ENCODE data around the gene PPP1R12A.

The PPP1R12A gene

DNA sequence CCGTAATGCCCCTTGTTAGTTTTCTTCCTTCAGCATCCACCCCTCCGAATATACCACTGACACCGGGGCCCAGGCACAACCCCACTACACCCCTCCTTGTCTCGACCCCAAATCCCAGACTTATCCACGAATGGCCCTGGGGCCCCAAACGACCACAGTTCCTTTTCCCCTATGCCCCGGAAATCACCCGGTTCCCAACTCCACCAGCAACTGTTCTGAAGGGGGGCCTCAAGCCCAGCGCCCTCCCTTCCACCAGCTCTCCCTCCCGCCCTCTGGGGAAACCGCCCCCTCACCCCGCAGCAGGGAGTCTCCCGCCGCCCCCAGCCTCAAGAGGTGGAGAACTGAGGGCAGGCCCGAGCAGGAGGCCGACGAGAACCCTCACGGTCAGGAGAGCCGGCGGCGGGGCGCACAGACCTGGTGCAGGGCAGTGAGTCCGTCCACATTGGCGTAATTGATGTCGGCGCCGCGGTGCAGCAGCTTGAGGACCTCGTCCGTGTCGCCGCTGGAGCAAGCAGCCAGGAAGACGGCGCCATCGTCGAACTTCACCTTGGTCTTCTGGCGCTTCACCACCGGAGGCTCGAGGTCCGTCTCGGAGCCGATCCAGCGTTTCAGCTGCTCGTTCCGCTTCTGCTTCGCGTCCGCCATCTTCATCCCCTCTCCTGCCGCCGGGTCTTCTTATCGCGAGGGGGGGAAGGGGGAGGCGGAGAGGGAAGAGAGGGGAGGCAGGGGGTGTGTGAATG is 446 bp downstream of the PPP1R12A start:
- DNase-seq = no peak

DNA sequence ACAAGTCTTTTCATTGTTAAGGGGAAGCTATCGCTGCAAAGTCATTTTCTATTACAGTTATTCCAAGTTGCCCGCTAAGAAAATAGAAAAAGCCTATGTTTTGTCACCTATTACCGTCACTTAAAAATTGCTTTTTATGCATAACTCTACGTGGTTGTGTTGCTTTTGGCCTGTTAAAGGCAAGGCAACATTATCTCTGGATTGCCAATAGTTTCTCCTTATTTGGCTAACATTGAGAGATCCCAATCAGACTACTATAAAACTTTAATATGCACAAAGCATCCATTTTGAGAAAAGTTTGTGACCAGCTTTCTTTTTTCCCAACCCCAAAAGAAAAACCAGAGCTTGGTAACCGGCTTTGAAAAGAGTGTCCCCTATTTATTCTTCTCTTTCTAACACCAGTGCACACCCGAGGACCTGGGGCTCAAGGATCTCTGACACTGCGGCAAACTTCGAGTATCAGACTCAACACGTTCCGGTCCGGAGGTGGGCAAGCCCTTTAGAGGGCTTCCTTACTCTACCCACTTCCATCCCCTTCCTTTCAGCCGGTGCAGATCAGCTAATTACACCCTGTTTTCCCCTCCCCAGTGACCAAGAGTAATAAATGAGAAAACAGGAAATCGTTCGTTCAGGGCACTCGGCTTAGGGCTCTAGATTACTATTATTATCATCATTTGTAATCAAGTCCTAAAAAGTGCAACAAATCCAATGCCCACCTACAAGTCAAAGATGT is 1.2 kb downstream of the PPP1R12A start:
- no peak for DNase-seq

DNA sequence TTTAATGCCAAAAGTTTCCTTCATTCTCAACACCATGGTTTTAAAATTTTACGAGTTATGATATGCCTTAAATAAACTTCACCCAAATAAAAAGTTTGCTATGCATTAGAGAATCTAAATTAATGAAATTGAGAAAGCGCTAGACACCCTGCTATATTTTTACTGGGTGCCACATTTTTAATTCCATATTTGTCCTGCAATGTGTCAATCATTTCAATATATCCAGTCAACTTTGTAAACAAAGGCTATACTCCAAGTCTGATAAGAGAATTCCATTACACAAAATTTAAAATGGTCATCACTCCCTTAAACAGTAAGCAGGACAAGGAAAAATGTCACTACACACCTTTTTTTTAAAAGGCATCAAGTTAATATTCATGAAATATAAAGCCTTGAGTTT is 1.9 kb downstream of the PPP1R12A start:
- no peak for DNase-seq

DNA sequence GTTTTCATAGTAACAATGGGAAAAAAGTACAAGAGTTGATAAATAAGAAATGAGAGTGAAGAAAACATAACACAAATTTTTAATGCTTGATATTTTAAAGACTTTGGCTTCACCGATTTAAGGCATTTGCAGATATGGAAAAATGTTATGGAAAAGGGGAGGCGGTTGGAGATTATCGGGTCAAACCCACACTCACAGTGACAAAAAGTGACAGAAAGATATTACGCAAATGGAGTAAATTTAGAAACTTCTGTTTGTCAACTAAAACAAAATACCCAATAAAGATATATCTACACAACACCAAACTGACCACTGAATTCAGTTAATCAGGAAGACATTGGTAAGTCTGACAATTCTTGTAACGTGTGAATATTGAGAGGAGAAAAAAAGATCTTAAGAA is 2.5 kb downstream of the PPP1R12A start:
- no peak for DNase-seq

DNA sequence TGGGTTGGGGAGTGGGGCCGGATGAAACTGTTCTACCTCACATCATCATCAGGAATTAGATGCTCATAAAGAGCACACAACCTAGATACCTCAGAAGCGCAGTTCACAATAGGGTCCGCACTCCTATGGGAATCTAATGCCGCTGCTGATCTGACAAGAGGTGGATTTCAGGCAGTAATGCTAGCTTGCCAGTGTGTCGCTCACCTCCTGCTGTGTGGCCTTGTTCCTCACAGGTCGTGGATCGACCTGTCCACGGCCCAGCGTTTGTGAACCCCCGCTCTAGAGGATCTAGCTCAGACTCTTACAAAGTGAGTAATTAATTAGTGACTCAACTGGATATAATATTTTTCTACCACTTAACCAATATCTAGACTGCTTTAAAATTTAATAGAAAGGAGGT is 5.8 kb downstream of the PPP1R12A start:
- DNase-seq = no peak

DNA sequence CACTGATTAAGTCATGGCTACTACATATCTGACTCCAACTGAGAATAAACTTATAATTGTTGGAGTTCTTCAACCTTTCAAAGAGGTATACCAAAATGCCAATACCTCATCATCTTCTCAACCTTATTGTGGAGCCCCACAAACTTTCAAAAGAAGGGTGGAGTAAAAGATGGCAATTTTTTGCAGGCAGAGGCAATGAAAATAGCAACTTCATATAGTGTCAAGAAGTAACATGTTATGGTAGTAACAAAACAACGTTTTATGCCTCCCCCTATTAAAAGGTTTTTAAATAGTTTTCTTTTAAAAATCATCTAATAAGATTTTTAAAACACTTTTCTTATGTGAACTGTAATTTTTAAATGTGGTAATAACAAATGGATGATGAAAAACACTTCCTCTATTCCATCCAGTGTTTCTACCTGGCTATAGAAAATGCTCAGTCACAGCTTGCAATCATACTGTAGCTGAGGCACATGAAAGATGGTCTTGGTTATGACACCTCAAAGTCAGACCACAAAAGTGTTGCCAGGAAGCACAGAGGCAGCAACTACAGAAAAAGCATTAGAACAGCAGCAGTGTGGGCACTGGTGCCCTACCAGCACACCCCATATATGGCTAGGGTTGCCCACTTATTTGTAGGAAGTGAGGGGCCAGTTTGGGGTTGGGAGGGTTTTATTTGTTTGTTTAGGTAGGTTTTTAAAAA is 7.0 kb downstream of the PPP1R12A start:
- peak; percentile 49 for DNase-seq

DNA sequence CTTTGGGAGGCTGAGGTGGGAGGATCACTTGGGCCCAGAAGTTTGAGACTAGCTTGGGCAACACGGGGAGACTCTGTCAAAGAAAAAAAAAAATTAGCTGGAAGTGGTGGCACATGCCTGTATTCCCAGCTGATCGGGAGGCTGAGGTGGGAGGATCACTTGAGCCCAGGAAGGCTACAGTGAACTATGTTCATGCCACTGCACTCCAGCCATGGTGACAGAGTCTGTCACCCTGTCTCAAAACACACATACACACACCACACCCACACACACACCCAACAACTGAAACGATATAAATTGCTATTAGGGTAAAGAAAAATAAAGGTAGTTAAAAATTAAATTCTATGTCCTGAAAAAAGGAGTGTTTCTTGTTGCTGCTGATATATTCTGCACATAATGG is 7.9 kb downstream of the PPP1R12A start:
- no peak for DNase-seq

DNA sequence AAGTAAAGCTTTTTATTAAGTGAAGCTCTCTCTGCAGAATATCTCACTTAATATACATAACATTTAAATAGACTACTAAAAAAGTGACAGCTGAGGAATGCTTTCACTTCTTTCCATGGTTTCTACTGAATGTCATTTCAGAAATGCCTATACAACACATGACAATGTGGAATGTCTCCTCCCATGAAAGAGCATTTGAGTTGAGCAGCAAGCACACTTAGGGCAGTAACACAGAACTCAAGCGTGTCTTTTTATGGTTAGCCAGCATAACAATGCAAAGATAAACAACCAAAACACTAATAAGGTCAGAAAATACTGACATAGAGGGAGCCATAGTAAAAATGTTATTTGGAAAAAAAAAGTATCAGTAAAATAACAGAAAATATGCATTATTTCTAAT is 9.4 kb downstream of the PPP1R12A start:
- DNase-seq = no peak

DNA sequence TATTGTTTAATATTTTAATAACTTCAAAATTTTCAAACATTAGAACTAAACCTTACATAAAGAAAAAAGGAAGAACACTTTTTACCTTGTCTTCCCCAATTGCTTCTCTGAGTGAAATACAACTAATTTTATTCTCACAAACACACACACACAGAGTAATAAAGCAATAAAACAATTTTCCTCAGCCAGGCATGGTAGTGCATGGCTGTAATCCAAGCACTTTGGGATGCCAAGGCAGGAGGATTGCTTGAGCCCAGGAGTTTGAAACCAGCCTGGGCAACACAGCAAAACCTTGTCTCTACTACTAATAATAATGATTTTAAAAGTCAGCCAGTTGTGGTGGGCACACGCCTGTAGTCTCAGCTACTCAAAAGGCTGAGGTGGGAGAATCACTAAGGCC is 13.1 kb downstream of the PPP1R12A start:
- no peak for DNase-seq

DNA sequence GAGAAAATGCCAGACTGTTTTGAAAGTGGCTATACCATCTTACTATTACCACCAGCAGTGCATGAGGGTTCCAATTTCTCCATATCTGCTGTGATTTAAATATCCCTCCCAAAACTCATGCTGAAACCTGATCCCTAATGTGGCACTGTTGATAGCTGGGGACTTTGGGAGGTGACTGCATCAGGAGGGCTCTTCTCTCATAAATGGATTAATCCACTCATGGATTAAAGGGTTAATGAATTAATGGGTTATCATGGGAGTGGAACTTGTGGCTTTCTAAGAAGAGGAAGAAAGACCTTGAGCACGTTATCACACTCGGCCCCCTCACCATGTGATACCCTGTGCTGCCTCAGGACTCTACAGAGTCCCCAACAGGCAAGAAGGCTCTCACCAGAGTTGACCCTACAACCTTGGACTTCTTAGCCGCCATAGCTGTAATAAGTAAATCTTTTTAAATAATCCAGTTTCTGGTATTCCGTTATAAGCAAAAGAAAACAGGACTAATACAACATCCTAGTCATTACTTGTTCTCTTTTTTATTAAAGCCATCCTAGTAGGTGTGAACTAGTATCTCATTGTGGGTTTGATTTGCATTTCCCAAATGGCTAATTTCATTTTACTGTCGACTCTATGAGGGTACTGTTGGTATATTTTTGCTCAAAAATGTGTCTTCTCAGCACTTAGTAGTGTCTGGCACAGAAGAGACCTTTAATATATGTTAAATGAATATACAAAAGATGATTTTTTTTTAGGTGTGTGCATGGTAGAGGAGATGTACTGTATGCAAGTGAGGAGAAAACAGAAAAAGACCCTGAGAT is 14.3 kb downstream of the PPP1R12A start:
- DNase-seq = no peak

DNA sequence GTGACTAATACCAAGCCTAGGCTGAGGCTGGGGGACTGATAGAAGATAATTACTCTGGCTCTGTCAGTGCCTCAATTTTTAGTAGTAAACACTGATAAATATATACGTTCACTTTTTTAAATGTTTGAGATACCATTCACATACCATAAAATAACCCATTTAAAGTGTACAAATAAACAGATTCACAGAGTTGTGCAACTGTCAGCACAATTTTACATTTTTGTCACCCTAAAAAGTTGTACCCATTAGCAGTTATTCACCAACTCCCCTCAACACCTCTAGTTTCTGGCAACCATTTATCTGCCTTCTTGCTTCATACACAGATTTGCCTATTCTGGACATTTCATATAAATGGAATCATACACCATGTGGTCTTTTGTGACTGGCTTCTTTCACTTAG is 15.1 kb downstream of the PPP1R12A start:
- no peak for DNase-seq

DNA sequence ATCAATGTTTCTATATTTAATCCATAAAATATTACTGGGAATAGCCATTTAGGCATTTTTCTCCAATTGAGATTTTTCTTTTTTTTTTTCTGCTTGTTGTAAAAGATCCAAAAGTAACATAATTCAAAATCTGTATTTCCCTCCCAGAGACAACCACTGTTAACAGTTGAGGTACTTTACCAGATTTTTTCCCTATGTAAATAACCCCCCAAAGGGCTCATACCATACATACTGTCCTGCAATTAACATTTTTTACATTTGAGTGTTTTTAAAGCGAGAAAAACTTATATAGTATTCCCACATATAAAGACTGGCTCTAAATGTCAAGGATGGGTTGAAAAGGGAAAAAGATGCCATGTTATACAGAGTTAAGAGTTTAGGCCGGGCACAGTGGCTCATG is 18.1 kb downstream of the PPP1R12A start:
- no peak for DNase-seq

DNA sequence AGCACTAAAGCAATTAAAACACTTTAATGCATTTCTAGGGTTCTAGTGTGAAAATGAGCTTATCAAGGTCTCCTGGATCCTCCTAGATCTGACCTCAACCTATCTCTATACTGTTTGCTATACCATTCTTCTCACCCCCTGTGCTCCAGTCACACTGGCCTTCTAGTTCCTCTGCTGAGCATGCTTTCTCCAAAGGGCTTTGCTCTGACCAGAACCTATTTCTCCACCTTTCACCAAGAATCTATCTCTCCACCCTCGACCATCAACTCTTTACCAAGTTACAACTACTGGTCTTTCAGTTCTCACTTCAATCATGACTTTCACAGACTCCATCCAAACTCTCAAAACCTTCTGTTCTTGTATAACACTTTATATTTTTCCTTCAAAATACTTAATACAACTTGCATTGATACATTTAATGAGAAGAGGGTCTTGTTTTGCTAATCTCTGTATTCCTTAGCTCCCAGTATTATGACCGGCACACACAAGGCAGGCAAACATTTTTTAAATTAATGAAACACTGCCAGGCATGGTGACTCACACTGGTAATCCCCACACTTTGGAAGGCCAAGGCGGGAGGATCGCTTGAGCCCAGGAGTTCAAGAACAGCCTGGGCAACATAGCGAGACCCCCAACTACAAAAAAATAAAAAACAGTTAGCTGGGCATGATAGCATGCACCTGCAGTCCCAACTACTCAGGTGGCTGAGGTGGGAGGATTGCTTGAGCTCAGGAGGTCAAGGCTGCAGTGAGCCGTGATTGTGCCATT is 22.8 kb downstream of the PPP1R12A start:
- no peak for DNase-seq

DNA sequence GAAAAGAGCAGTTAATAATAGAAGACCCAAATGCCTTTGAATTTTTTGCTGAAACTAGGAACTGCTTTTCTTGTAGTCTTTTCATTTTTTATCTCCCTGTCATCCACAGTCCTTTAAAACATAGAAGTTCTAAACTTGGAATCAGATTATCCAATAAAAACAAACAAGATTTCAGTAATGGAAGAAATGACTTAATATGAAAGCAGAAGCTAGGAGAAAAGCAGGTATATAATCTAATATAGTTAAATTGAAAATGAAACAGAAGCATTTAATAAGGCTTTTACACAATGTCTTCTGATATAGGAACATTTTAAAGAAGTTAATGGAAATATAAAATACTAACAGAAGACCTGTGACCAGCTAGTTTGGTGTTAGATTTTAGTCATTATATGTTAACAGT is 26.5 kb downstream of the PPP1R12A start:
- no peak for DNase-seq

DNA sequence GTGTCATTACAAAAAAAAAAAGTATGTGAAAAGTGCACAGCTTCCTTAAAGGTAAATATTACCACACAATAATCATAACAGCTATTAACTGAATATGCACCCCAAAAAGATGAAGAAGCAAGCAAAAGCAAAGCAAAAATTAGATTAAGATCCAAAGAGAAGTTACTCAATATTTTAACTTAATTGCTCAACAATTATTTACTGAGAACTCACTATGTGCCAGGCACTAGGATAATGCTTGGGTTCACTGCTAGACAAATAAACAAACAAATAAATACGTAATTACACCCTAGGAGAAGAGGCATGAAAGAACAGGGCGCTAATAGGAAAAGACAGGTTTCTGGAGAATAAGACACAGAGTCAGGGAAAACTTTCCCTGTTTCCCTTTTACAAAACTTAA is 33.4 kb downstream of the PPP1R12A start:
- DNase-seq = no peak

DNA sequence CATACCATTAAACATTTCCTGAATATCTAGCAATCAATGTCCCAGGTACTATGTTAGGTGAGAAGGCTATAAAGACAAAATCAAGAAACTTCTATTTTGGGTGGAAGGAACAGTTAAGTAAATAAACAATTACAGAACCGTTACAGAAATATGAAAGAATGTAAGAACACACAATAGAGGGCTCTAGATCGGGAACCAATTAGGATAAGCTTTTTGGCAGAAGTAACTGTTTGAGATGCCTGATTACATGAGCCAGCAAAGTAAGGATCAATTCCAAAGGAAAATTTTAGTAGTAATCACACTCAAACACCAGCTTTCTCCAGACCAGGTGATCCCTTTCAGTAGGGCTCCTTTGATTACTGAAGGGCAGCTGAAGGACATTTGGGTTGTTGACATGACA is 33.9 kb downstream of the PPP1R12A start:
- DNase-seq = no peak

DNA sequence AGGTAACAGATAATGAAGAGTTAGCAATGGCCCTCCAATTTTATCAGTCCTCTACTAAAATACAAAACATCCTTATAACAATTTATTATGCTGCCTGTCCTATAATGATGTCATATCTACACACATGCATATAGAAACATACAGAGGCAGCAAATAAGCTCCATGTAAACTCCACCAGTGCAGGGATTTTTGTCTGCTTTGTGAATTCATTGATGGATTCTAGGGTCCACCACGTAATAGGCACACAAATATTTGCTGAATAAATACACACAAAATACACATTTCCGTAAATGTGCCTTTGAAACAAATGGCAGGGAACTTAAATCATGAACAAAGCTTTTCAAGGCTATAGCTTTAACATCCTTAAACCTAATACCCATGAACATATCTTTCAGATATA is 34.7 kb downstream of the PPP1R12A start:
- DNase-seq = no peak

DNA sequence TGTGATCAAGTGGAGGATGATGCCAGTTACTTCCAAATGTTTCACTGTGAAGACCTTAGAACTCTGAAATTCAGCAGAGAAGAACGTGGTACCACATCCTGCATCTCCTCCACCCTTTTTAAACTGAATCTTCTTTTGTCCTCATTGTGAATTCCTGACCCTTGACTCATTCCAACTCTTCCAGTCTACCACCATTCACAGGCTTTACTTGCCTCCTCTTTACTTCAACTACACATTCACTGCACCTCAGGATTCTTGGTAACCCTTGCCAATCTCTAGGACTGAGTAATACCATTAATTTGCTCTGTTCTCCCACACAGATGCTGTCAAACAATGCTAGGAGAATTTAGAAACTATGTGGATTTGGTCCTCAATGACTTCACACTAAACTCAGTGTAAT is 37.3 kb downstream of the PPP1R12A start:
- no peak for DNase-seq

DNA sequence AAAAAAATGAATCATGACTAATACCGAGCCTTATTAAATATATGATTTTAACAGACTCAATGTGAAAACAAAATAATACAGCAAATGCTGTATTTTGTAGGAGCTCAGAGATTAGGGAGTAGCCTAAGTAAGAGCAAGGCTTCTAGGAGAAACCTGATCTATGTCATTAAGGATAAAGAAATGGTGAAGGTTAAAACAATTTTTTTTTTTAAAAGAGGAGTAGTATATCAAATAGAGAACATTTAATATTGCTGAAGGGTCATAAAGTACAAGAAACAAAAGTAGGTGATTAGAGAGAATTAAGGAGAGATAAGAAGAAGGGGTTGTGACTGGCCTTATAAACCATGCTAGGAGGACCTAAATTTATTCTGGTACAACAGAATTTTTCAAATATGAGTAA is 39.1 kb downstream of the PPP1R12A start:
- DNase-seq = no peak

DNA sequence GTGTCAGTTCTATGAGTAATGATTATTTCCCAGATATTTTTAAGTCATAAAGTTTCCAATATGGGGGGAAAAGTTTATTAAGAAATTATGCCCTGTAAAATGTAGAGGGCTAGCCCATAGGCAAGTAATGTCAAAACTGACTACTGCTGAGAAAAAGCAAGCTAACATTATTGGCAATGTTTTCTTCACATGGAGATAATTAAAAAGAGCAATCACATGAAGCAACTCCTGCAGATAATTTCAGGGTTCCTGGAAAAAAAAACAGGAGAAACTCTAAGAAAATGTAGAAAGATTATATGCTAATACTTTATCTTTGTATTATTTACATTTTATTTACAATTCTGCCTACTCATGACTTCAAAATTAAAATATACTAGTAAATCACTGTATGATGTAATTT is 39.8 kb downstream of the PPP1R12A start:
- DNase-seq = no peak

DNA sequence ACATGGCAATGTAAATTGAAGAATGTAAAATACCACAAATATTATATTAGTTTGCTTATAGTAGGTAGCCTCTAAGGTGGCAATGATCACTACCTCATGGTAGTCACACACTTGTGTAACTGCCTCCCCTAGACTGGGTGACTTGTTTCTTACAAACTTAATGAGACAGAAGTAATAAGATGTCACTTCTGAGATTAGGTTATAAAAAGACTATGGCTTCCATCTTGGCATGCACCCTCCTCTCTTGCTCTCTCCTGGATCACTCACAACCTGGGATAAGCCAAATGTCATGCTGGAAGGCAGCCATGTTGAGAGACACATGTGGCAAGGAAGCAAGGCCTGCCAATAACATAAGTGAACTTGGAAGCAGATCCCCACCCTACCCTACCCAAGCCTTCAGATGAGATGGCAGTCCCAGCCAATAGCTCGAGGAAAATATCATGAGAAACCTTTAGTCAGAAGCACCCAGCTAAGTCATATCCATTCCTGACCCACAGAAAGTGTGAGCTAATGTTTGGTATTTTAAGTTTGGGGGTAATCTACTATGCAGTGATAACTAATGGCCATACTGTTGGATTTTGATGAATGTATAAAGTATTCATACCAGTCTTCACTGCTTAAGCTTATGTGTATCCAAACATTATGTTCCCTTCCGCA is 43.3 kb downstream of the PPP1R12A start:
- no peak for DNase-seq

DNA sequence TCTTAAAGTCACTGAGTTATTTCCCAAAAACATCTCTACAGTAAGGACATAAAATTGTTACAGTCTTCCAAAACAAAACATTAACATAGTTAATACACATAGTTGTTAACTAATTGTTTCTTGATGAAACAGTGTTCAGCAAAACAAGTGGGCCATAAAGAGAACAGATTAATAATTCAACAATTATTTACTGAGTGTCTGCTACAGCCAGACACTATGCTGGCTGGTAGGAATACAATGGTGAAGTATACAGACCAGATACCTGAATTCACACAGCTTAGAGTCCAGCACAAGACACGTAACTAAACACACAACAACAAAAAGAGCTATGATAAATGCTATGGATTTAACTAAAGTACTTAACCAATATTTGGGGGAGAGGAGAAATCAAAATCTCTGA is 47.0 kb downstream of the PPP1R12A start:
- DNase-seq = no peak
